ENCODE results near the gene EIF4EBP2.

EIF4EBP2 gene, protein sequence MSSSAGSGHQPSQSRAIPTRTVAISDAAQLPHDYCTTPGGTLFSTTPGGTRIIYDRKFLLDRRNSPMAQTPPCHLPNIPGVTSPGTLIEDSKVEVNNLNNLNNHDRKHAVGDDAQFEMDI

DNA sequence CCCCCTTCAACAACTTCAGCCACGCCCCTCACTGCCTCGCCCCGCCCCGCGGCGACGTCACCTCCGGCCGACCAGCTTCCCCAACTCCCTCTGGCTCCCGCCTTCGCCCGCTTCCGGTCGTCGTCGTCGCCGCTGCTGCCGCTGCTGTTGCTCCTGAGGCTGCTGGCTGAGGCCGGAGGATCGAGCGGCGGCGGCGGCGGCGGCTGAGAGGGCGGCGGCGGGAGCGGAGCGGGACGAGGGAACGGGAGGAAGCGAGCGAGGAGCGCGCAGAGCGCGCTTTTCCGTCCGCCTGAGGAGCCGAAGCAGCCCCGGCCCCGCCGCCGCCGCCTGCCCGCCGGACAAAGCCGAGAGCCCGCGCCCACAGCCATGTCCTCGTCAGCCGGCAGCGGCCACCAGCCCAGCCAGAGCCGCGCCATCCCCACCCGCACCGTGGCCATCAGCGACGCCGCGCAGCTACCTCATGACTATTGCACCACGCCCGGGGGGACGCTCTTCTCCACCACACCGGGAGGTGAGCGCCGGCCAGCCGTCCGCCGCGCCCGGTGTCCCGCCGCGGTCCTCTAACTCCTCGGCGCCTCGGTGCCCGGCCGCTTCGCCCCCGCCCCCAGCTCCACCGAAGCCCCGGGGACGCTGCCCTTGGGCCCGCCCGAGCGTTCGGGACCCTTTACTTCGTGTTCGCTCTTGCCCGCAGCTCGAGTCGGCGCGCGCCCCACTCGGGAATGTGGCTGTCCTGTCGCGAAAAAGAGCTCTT lies at the start of gene EIF4EBP2:
Gene EIF4EBP2, plus strand, starts transcription at position 110 of the 751 bp plus-strand sequence. Its CDS starts 257 bp downstream, at position 367.
- DNase-seq (ENCODE audit: low spot score), result peak; percentile 96

DNA sequence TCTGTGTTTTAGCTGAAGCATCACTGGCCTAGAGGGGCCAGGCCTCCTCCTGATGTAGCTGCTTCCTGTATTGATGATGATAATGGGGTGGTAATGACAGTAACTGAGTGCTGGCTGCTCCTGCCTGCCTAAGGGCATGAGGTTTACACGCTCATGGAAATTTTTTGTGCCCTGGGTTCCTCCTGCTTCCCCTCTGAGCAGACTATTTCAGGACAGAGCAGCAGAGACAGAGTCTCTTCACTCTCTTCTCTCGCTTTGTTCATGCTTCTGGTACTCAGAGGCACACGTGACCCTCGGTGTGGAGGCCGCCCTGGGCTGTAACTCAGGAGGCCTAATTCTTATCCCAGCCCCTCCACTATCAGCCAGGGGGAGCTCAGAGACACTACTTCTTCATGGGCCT lies 49.4 kb upstream of the EIF4EBP2 start:
- no peak for DNase-seq (ENCODE audit: low spot score)

DNA sequence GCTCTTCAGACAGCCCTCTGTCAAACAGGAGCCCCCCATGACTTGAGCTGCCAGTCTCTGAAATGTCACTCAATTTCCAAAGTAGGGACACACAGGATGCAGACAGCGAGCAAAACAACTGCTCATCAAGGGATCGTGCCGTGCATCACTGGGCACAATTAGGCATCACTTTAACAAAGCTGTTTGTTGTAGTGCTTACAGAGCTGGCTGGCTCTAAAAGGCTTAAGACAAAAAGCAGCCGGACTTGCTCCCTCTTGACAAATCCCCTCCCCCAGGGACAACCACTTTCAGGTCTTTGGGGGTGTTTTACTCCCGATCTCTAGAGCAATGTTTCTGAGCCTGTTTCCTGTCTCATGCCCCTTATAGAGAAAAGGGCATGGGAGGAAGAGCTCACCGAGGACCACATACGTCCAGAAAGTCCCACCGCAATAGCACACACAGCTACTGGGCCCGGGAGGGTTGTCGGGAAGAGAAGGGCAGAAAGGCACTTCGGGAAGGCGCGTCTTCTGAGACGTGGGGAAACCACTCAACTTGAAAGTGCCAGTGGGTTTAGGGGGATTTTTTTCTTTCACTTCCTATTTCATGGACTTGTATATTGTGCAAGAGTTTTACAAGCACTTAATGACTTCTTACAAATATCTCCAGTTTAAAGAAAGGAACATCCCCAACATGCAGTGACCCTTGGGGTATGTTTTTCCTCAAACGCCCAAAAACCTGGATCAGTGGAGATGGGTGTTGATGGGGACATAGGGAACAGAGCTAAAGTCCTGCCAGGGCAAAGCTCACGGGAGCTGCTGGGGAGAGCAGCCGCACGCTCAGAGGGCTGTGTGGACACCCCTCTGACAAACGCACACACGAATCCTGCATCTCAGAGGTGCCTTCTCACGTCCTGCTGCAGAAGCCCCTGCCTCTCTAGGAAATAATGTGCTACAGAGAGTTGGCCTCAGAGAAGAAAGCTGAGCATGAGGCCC lies 48.6 kb upstream of the EIF4EBP2 start:
- DNase-seq (ENCODE audit: low spot score), result no peak

DNA sequence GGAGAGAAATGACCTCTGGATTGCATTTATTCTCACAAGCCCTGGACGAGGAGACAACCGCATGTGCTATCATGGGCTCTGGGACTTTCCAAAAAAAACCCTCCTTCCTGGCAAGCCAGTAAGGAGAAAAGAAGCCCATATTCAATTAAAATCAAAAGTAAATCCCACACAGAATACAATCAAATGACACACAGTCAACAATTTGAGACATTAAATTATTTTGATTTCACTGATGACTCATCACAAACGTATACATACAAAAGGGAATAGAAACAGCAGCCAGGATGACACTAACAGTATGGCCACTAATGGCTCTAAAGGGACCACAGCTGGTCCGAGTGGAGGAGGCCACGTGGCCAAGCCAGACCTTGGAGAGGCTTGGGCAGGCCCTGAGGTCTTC lies 46.4 kb upstream of the EIF4EBP2 start:
- no peak for DNase-seq (ENCODE audit: low spot score)

DNA sequence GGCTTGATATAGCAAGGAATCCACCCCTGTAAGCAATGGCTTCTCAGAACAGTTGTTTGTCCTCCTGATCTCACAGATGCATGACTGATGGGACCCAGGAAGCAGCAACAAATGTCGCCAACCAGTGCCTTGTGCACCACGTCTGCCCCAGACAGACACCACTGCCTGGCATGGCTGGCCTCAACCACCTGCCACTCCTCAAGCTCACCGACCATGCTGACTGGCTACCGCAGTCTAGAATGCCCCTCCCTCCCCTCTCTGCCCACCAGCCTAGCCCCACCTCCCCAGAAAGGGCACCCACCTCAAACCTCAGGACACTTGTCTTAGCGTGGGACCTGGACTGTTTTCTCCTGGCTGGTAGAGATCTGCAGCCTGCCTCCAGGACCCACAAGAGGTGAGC lies 45.5 kb upstream of the EIF4EBP2 start:
- DNase-seq (ENCODE audit: low spot score), result no peak

DNA sequence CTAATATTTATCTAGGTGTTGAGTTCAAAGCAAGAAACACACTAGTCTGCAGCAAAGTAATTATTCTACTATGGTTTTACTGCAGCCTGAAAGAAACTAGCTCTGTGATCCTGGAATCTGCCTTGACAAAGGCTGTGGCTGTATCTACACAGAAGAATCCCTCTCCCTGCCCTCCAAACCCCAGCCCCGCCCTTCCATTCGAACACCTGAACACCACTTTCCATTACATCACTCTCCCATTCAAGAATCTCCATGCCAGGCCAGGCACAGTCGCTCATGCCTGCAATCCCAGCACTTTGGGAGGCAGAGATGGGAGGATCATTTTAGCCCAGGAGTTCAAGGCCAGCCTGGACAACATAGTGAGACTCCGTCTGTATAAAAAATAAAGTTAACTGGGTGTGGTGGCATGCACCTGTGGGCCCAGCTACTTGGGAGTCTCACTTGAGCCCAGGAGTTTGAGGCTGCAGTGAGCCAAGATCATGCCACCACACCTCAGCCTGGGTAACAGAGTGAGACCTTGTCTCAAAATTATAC lies 44.9 kb upstream of the EIF4EBP2 start:
- no peak for DNase-seq (ENCODE audit: low spot score)

DNA sequence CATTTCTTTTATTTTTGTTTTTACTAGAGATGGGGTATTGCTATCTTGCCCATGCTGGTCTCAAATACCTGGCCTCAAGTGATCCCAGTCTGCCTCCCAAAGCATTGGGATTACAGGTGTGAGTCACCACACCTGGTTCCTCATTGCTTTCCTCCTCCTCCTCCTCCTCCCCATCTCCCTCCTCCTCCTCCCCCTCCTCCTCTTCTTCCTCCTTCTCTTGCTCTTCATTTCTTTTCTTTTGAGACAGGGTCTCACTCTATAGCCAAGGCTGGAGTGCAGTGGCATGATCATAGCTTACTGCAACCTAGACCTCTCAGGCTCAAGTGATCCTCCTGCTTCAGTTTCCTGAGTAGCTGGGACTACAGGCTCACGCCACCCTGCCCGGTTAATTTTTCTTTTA lies 43.7 kb upstream of the EIF4EBP2 start:
- DNase-seq (ENCODE audit: low spot score), result no peak

DNA sequence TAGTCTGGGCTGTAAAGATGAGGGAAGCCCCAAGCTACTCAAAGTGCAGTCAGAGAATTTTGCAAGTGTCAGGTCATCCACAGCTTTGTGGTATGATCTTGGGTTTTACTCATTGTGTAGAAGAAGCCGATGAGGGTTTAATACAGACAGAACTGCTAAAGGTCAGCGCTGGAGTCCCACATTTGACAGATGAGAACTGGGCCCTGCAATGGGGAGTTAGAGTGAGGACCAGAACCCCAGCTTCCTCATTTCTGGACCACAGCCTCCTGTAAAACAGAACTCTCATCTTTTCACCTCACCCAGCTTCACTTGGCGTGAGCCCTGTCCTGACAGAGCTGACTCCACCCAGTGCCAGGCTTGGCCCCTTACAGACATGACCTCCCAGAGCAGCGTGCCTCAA lies 41.6 kb upstream of the EIF4EBP2 start:
- DNase-seq (ENCODE audit: low spot score), result no peak

DNA sequence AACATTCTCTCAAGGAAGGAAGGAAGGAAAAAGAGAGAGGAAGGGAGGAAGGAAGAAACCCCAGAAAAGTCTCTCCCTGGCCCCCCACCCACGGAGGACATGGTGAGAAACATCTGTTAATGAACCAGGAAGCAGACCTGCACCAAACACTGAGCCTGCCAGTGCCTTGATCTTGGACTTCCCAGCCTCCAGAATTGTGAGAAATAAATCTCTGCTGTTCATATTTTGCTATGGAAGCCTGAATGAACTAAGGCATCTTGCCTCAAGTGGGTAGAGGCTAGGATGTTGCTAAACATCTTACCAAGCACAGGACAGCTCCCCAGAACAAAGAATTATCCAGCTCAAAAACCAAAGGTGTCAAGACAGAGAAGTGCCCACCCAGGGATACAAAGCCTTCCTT lies 40.7 kb upstream of the EIF4EBP2 start:
- no peak for DNase-seq (ENCODE audit: low spot score)

DNA sequence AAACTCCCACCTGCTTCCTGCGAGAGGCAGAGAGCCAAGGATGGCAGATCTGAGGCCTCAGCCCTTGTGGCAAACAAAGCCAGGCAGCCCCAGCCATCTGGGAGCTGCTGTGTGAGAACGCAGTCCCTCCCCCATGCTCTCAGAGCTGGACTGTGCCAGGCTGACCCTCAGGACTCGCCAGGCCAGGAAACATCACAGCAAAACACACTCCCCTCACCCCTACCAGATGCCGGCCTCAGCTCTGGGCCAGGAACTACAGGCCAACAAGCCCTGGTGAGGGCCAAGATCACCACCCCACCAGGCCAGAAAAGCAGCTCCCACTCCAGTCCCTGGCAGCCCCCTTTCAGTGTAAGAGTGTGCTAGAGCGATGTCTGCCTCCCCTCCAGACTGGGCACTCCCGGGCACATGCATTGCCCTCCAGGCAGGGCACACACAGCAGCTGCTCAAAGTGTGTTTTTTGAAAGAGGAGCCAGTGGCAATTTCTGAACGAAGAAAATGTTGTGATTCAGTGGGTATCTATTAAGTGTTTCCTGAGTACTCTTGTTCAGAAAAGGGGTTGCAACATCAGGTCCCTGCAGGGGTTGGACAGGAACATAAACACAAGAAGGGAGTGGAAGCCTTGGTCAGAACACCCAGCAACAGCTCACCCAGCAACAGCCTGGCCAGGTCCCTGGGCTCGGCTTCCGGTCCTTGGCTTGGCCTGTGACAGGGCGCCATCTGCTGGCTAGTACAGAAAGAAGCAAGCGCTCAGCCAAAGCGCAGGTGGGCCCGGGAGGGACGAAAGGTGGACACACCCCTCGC lies 39.8 kb upstream of the EIF4EBP2 start:
- DNase-seq (ENCODE audit: low spot score), result peak; percentile 95

DNA sequence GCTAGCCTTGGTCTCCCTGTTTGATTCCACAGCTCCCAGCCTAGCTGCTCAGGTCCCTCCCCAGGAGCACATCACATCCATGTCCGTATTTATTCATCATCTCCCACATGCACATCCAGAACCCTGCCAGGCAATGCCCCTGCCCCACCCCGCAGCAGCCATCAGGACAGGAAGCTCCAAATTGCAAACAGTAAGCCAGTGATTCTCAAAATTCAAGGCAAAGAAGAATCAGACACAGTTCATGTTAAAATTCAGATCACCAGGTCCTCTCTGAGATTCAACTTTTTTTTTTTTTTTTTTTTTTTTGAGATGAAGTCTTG lies 39.2 kb upstream of the EIF4EBP2 start:
- no peak for DNase-seq (ENCODE audit: low spot score)

DNA sequence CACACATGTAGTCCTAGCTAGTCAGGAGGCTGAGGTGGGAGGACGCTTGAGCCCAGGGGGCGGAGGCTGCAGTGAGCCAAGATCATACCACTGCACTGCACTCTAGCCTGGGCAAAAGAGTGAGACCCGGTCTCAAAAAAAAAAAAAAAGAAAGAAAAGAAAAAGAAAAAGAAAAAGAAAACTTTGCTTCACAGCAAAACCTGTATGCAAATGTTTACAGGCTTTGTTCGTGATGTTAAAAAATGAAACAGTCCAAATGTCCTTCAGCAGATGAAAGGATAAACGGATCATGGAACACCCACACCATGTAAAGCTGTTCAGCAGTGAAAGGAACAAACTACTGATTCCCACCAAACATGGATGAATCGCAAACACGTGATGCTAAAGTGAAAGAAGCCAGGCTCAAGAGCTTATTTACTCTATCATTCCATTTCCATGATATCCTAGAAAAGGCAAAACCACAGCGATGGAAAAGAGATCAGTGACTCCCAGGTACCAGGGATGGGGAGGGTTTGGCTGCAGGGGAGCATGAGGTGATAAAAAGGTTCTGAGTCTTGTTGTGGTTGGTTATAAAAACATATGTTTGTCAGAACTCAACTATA lies 36.6 kb upstream of the EIF4EBP2 start:
- DNase-seq (ENCODE audit: low spot score), result peak; percentile 28

DNA sequence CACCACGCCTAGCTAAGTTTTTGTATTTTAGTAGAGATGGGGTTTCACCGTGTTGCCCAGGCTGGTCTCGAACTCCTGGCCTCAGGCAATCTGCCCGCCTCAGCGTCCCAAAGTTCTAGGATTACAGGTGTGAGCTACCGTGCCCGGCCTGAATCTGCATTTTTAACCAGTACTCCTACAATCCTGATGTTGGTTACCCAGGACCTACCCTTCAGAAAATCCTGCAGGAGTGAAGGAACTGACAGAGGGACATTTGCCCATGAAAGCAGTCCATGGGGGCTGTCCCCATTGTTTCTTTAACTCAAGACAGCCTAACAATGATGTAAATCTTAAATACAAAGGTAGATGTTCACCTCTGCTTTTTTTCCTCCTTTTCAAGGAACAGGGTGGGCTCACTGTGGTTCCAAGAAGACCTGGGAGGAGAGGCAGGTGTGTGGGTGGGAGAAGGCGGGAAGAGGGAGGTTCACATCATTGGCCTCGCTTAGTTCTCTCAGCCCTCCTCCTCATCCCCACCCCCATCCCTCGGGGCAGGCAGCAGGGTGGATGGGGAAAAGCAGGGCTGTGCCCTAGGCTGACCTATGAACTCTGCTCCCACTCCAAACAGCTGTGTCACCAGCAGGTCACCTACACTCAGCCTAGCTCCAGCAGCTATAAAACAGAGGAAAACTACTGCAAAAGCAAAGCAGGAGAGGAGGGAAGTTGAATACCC lies 35.0 kb upstream of the EIF4EBP2 start:
- DNase-seq (ENCODE audit: low spot score), result no peak

DNA sequence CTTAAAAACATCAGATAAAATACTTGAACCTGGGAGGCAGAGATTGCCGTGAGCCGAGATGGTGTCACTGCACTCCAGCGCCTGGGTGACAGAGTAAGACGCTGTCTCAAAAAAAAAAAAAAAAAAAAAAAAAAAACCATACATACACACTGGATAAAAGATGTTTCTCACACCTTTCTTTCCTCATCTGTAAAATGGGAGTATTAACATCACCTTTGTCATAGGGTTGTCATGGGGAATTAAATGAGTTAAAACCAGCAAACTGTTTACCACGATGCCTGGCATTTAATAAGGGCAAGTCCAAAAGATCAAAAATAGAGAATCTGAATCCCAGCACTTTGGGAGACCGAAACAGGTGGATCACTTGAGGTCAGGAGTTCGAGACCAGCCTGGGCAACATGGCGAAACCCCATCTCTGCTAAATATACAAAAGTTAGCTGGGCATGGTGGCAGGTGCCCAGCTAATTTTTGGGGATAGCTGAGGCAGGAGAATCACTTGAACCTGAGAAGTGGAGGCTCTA lies 34.4 kb upstream of the EIF4EBP2 start:
- DNase-seq (ENCODE audit: low spot score), result no peak

DNA sequence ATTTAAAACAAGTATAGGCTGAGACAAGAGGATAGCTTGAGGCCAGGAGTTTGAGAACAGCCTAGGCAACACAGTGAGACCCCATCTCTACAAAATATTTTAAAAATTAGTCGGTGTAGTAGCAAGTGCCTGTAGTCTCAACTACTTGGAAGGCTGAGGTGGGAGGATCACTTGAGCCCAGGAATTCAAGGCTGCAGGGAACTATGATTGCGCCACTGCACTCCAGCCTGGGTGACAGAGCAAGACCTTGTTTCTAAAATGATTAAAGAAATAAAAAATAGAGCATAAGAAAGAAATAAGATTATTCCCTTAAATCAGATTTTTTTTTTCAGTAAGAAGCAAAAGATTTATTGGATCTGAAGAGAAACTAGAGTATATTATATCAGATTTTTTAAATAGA lies 33.2 kb upstream of the EIF4EBP2 start:
- no peak for DNase-seq (ENCODE audit: low spot score)

DNA sequence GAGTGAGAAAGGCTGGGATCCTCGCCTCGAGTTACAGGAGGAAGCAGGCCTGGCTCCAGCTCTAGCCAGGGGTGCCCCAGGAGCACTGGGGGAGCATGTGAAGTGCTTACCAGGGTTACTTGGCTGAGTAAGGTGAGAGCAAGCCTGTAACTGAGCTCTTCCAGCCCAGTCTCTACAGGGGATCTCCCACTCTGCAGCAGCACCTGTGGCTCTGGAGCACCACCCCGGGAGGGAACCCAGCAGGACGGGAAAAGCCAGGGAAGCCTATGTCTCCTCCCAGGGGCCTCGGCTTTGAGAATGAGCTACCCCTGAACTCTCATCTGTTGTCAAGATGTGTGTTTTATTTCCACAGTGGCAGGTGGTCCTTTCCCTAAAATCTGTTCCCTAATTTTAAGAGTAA lies 32.1 kb upstream of the EIF4EBP2 start:
- no peak for DNase-seq (ENCODE audit: low spot score)

DNA sequence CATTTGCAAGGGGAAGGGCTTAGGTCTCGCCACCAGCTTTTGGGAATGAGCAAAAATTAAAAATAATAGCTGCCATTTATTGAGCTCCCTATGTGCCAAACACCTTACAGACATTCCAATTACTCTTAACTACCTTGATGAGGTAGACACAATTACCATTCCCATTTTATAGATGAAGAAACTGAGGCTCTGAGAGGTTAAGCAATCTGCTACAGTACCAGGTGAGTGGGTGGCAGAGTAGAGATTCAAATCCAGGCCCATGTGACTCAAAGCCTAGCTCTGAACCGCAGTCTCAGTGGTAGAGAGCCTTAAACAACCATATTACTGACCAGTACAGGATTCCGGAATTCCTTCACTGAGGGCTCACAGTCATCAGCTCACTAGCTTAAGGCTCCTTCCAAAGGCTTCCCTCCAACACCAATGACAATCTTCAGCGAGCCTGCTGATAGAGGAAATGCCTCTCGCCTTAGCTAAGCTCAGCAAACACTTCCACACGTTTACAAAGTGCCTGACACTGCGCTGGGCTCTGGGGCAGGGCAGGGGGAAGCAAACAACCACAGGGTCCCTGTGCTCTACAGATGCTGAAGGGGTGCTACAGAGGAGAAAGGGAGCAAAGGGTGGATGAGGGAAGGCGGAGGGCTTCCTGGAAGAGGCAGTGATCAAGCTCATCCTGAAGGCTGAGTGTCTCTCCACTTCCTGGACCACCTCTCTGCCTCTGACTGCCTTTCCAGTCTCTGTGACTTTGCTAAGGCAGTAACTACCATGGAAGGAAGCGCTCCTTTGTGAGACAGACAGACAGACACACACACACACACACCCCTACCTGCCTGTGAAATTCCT lies 28.9 kb upstream of the EIF4EBP2 start:
- DNase-seq (ENCODE audit: low spot score), result no peak

DNA sequence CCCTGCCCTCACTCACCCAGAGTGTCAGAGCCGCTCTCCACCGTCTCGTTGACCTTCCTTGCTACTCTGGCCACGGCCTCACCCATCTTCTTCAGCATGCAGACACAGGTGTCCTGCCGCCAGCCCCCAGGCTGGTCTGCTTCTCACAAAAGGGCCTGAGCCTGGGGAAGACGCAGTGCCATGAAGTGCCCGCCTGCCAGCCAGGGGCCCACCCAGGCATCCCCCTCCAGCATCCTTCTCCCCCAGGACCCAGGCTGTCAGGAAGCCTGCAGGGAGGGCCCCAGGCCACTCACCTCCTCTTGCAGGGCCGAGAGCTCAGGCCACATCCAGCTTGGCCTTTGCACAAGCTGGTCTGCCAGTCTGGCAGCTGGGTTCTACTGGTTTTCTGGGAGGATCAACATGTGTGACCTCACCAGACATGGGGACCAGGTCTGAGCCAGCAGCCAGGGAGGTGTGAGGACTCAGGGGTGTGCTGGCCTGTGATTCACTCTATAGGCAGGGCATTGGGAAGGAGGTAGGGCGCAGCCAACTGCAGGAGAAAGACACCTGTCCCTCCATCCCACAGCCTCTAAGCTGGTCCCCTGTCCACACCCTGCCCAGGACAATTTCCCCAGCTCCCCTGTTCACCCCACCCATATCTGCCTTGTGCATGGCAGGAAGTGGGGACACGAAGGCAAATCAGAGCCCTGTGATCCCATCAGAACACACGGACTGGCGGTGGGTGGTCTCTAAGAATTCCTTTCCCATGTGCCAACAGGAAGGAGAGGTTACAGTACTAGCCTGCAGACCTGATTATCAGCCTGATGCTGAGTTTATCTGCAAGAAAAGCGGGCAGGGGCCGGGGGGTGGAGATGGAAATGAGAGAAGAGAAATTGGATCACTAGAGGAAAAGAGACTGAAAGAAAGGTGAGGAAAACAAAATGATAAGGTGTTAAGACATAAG lies 27.2 kb upstream of the EIF4EBP2 start:
- DNase-seq (ENCODE audit: low spot score), result peak; percentile 9

DNA sequence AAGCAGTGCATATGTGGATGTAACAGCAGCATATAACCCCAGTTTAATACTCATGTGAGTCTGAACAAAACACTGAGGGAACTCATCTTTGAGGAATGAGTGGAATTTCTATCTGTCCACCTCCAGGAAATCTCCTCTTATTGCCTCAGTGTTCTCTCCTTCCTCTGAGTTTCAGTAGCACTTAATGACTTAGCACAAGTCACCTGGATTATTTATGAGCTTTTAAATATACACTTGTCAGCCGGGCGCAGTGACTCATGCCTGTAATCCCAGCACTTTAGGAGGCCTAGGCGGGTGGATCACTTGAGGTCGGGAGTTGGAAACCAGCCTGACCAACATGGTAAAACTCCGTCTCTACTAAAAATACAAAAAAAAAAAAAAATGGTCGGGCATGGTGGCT lies 25.8 kb upstream of the EIF4EBP2 start:
- DNase-seq (ENCODE audit: low spot score), result peak; percentile 65

Measured in AG20443 (cell line).